Adrenal gland (tissue), 5 donors: Measurements from ENCODE around the gene MAP7D1.

ENCODE experiments used
- POLR2A ChIP-seq, 2 donors: fragments of 450-650 bp; IDR thresholded peaks; one replicate each; pipeline ENCODE4 v1.6.1; 2017; ENCODE audit warnings: antibody characterized with exemption in 2 of 2, mild to moderate bottlenecking in 2 of 2, moderate library complexity in 1 of 2
- TF ChIP-seq, protein P1 (sequence below), 6 experiments: fragments of 450-650 bp in 4 of 6; fragments of 200-600 bp in 2 of 6; sonication (generic) in 1 of 6; IDR thresholded peaks; 1 replicate in 5 of 6; 2 replicates in 1 of 6; pipeline versions ENCODE4 v1.5.1 to v1.8.0; 2016 to 2021; ENCODE audit warnings: antibody characterized with exemption in 6 of 6, mild to moderate bottlenecking in 2 of 6, moderate library complexity in 1 of 6
- donor health status: DM: no; HTN: no; CAD: no.

DNA sequence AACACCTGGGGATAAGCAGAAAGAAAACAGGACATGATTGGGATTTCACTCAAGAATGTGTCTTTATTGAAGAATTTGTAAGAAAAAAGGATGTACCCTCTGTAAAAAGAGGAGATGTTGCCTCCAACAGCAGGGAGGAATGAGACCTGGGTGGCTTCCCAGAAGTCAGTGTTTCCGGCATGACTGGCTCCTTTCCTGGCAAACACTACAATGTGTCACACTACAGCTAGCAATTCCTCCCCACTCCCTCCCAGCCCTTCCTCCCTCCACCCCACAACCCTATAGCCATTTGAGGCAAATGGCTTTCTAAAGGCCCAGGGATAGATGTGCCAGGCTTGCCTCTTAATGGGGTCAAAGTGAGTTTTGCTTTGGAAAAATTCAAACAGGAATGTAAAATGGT is 19.4 kb upstream of the MAP7D1 start:
- TF ChIP-seq, protein P1, sequence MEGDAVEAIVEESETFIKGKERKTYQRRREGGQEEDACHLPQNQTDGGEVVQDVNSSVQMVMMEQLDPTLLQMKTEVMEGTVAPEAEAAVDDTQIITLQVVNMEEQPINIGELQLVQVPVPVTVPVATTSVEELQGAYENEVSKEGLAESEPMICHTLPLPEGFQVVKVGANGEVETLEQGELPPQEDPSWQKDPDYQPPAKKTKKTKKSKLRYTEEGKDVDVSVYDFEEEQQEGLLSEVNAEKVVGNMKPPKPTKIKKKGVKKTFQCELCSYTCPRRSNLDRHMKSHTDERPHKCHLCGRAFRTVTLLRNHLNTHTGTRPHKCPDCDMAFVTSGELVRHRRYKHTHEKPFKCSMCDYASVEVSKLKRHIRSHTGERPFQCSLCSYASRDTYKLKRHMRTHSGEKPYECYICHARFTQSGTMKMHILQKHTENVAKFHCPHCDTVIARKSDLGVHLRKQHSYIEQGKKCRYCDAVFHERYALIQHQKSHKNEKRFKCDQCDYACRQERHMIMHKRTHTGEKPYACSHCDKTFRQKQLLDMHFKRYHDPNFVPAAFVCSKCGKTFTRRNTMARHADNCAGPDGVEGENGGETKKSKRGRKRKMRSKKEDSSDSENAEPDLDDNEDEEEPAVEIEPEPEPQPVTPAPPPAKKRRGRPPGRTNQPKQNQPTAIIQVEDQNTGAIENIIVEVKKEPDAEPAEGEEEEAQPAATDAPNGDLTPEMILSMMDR (IDR thresholded peaks at IDR 0.05): no peak
- TF ChIP-seq POLR2A (IDR thresholded peaks at IDR 0.05): no peak
